HG02973 (cell line): ENCODE measurements around the gene CCNC.
"Not testable (repeated sequence)": the region's sequence is repeated elsewhere in the genome, so short reads cannot be mapped to it uniquely, and the experiment has no call there.

Experiments used
- ATAC-seq: cut with Tn5 transposase; IDR thresholded peaks from one replicate; pipeline ENCODE4 v1.9.1; 2021; ENCODE audit warnings: moderate library complexity; ENCODE audit not compliant: unreplicated experiment

Gene CCNC

GRCh38 chr6:99603421-99604165, 35.1 kb upstream of the CCNC start:
- no peak for ATAC-seq

GRCh38 chr6:99602520-99603420, 34.3 kb upstream of the CCNC start:
- ATAC-seq: no peak

- not testable (repeated sequence) for ATAC-seq
Measured at GRCh38 chr6:99594696-99595095, 26.2 kb upstream of the CCNC start.

GRCh38 chr6:99592900-99593299, 24.4 kb upstream of the CCNC start:
- no peak for ATAC-seq

- ATAC-seq: no peak
Measured at GRCh38 chr6:99591673-99592364, 23.4 kb upstream of the CCNC start.

- no peak for ATAC-seq
Measured at GRCh38 chr6:99590728-99591672, 22.5 kb upstream of the CCNC start.

GRCh38 chr6:99589907-99590493, 21.5 kb upstream of the CCNC start:
- no peak for ATAC-seq

GRCh38 chr6:99589290-99589672, 20.8 kb upstream of the CCNC start:
- peak; percentile 4 for ATAC-seq

GRCh38 chr6:99588618-99589289, 20.3 kb upstream of the CCNC start:
- ATAC-seq: peak; percentile 92

- no peak for ATAC-seq
Measured at GRCh38 chr6:99587792-99588191, 19.3 kb upstream of the CCNC start.

GRCh38 chr6:99579781-99580180, 11.3 kb upstream of the CCNC start:
- no peak for ATAC-seq

- no peak for ATAC-seq
Measured at GRCh38 chr6:99575544-99576227, 7.2 kb upstream of the CCNC start.

GRCh38 chr6:99573980-99574617, 5.6 kb upstream of the CCNC start:
- ATAC-seq: no peak

GRCh38 chr6:99563056-99563723, 5.3 kb downstream of the CCNC start:
- ATAC-seq: no peak

- ATAC-seq: no peak
Measured at GRCh38 chr6:99560668-99561067, 7.8 kb downstream of the CCNC start.

- no peak for ATAC-seq
Measured at GRCh38 chr6:99559057-99559456, 9.4 kb downstream of the CCNC start.

GRCh38 chr6:99553888-99554287, 14.6 kb downstream of the CCNC start:
- no peak for ATAC-seq
